ENCODE measurements around the gene CD33.

CD33 gene

GRCh38 chr19:51258165-51259160, 33.6 kb downstream of the CD33 start:
- Mint-ChIP-seq H3K27ac (peak overlapping the region; percentile 65), H3K27me3 (ENCODE audit: low read depth) (peaks cover 21% of the 10 kb centered on the region), H3K4me1 (ENCODE audit: low read depth) (peaks cover 51% of the 10 kb centered on the region), H3K36me3 (ENCODE audit: low read depth) (no peaks in the 10 kb centered on the region), H3K9me3 (no peaks in the 10 kb centered on the region), H3K4me3 (peak overlapping the region; percentile 72)
- DNase-seq (ENCODE audit: low spot score) = no peak

GRCh38 chr19:51259348-51260245, 34.7 kb downstream of the CD33 start:
- H3K4me1 Mint-ChIP-seq (ENCODE audit: low read depth) = peaks cover 40% of the 10 kb centered on the region
- peak; percentile 50 for DNase-seq (ENCODE audit: low spot score)

DNA sequence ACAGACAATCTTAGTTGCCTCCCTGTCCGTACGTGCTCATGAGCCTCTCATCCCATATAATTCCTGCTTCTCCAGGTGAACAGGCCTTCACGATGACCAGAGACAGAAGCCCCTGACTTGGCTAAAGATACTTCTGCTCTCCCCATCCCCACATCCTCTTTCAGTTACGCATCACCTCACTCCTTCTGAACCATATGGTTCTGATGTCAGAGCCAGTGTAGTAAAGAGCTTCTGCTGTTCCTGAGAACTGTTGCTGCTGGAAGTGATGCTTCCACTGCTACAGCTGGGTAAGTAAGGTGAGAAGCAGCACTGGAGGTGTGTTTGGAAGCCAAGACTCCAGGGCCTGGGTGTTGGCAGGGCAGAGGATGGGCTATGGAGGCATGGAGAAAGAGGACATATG, 38.9 kb downstream of the CD33 start:
- Mint-ChIP-seq H3K27me3 (ENCODE audit: low read depth) (peaks cover 34% of the 10 kb centered on the region), H3K36me3 (ENCODE audit: low read depth) (no peaks in the 10 kb centered on the region), H3K9me3 (no peaks in the 10 kb centered on the region), H3K27ac (no peak overlapping the region), H3K4me1 (ENCODE audit: low read depth) (peaks cover 8% of the 10 kb centered on the region), H3K4me3 (no peak overlapping the region)
- no peak for DNase-seq (ENCODE audit: low spot score)

More at GRCh38 chr19:51259348-51260245, 34.7 kb downstream of the CD33 start:
- Mint-ChIP-seq H3K27me3 (ENCODE audit: low read depth) (peaks cover 30% of the 10 kb centered on the region), H3K27ac (no peak overlapping the region), H3K9me3 (no peaks in the 10 kb centered on the region), H3K4me3 (no peak overlapping the region), H3K36me3 (ENCODE audit: low read depth) (no peaks in the 10 kb centered on the region)

DNA sequence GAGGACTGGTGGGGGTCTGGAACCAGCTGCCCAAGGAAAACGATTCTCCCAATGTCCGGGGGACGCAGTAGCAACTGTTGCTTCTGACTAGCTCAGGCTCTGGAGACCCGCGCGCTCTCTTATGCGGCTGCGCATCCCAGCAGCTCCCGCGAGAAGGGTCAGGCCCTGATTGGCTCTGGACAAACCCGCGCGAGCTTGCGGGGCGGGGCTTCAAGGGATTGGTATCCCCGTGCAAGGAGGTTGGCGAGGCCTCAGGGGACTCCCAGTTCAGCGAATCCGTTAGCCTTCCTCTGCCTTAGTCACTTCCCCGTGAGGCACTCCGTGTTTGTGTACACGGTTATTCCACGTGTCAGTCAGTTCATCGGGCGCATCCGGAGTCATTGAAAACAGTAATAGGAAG, 46.2 kb downstream of the CD33 start:
- no peaks in the 10 kb centered on the region for H3K9me3 Mint-ChIP-seq
- H3K4me3 Mint-ChIP-seq = no peak overlapping the region
- H3K27me3 Mint-ChIP-seq (ENCODE audit: low read depth) = no peaks in the 10 kb centered on the region
- peaks cover 15% of the 10 kb centered on the region for H3K4me1 Mint-ChIP-seq (ENCODE audit: low read depth)
- no peak for DNase-seq (ENCODE audit: low spot score)
- H3K36me3 Mint-ChIP-seq (ENCODE audit: low read depth) = no peaks in the 10 kb centered on the region
- no peak overlapping the region for H3K27ac Mint-ChIP-seq

GRCh38 chr19:51272183-51272810, 47.4 kb downstream of the CD33 start:
- no peak for DNase-seq (ENCODE audit: low spot score)
- no peak overlapping the region for H3K27ac Mint-ChIP-seq

DNA sequence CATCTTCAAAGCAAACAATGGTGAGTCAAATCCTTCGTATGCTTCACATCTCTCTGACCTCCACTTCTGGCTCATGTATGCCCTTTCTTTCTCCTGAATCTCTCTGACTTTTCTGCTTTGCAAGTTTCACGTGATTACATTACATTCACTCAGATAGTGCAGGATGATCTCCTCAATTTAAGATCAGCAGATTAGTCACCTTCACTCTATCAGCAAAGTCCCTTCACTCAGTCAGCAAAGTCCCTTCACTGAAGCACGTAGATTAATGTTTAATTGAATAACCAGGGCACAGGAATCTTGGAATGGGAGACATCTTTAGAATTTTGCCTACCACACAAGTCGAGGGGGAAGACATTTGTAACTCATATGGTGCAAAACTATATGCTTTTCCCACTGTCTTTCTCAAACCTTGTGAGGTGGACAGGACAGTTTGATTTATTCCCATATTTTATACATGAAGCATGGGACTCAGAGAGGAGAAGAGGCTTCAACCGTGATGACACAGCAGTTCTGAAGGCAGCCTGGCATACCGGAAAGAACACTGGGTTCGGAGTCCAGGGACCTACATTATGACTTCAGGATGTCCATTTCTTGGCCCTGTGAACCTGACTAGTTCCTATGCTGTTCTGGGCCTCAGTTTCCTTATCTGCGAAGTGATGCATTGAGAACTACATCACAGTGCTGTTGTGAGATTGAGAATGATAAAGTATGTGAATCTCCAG, 49.3 kb downstream of the CD33 start:
- Mint-ChIP-seq H3K27ac (no peak overlapping the region), H3K4me1 (ENCODE audit: low read depth) (peaks cover 15% of the 10 kb centered on the region), H3K27me3 (ENCODE audit: low read depth) (peaks cover 9% of the 10 kb centered on the region), H3K9me3 (no peaks in the 10 kb centered on the region), H3K36me3 (ENCODE audit: low read depth) (no peaks in the 10 kb centered on the region), H3K4me3 (no peak overlapping the region)
- no peak for DNase-seq (ENCODE audit: low spot score)

More at GRCh38 chr19:51272183-51272810, 47.4 kb downstream of the CD33 start:
- Mint-ChIP-seq H3K4me3 (no peak overlapping the region), H3K4me1 (ENCODE audit: low read depth) (peaks cover 15% of the 10 kb centered on the region), H3K9me3 (no peaks in the 10 kb centered on the region), H3K36me3 (ENCODE audit: low read depth) (no peaks in the 10 kb centered on the region), H3K27me3 (ENCODE audit: low read depth) (peaks cover 4% of the 10 kb centered on the region)

- no peak for DNase-seq (ENCODE audit: low spot score)
- Mint-ChIP-seq H3K27me3 (ENCODE audit: low read depth) (peaks cover 13% of the 10 kb centered on the region), H3K9me3 (no peaks in the 10 kb centered on the region)
Measured at GRCh38 chr19:51277112-51277511, 52.2 kb downstream of the CD33 start.

DNA sequence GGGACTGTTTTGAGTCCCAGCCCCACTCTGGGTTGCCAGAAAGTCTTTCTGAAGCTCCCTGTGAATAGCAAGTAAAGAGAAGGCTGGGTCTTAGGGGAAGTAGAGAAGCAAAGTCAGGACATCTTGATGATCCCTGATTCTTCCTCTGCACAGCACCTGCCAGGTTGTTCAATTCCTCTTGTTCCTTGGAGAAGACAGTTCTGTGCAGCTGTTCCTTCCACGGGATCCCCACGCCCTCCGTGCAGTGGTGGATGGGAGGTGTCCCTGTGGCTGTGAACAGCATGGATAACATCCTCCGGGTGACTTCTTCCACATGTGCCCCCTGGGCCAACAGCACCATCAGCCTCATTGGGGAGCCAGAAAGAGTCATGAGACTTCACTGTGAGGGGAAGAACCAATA, 57.5 kb downstream of the CD33 start:
- no peak overlapping the region for H3K4me3 Mint-ChIP-seq
- H3K9me3 Mint-ChIP-seq = no peaks in the 10 kb centered on the region

More at GRCh38 chr19:51277112-51277511, 52.2 kb downstream of the CD33 start:
- Mint-ChIP-seq H3K4me3 (no peak overlapping the region), H3K4me1 (ENCODE audit: low read depth) (peaks cover 11% of the 10 kb centered on the region), H3K27ac (no peak overlapping the region), H3K36me3 (ENCODE audit: low read depth) (no peaks in the 10 kb centered on the region)

GRCh38 chr19:51285682-51286081, 60.8 kb downstream of the CD33 start:
- Mint-ChIP-seq H3K36me3 (ENCODE audit: low read depth) (no peaks in the 10 kb centered on the region), H3K27ac (no peak overlapping the region), H3K4me1 (ENCODE audit: low read depth) (no peaks in the 10 kb centered on the region), H3K4me3 (no peak overlapping the region), H3K9me3 (no peaks in the 10 kb centered on the region), H3K27me3 (ENCODE audit: low read depth) (peaks cover 12% of the 10 kb centered on the region)
- DNase-seq (ENCODE audit: low spot score) = no peak

More for the DNA sequence above, 57.5 kb downstream of the CD33 start:
- DNase-seq (ENCODE audit: low spot score) = no peak
- Mint-ChIP-seq H3K4me1 (ENCODE audit: low read depth) (no peaks in the 10 kb centered on the region), H3K27ac (no peak overlapping the region), H3K36me3 (ENCODE audit: low read depth) (no peaks in the 10 kb centered on the region), H3K27me3 (ENCODE audit: low read depth) (peaks cover 17% of the 10 kb centered on the region)

Measured in T-helper 2 cell treated with Interferon-gamma antibody and Interleukin-4, amounts not matched to agents 5 μg/mL and 100 μg/mL, for 36 hours (primary cell).